Vagina (tissue), 2 donors: Measurements from ENCODE around the gene KNOP1.

Experiments used
- POLR2A ChIP-seq, 2 donors: fragments of 450-650 bp; IDR thresholded peaks; one replicate each; pipeline ENCODE4 v1.6.1; 2017; ENCODE audit warnings: antibody characterized with exemption in 2 of 2, mild to moderate bottlenecking in 2 of 2, moderate library complexity in 2 of 2
- POLR2AphosphoS5 ChIP-seq, 2 donors: sonication (generic); formaldehyde crosslinking; IDR thresholded peaks; one replicate each; pipeline ENCODE4 v1.9.0; 2017; ENCODE audit warnings: antibody characterized with exemption in 2 of 2, mild to moderate bottlenecking in 2 of 2, low read depth in 1 of 2; ENCODE audit not compliant: insufficient read depth in 1 of 2
- TF ChIP-seq, protein P1 (sequence below), 3 experiments: fragments of 450-650 bp in 2 of 3; fragments of 200-600 bp in 1 of 3; sonication (generic) in 1 of 3; IDR thresholded peaks; one replicate each; pipeline ENCODE4 v1.5.1; 2017 to 2019; ENCODE audit warnings: antibody characterized with exemption in 3 of 3, mild to moderate bottlenecking in 2 of 3, moderate library complexity in 2 of 3

DNA sequence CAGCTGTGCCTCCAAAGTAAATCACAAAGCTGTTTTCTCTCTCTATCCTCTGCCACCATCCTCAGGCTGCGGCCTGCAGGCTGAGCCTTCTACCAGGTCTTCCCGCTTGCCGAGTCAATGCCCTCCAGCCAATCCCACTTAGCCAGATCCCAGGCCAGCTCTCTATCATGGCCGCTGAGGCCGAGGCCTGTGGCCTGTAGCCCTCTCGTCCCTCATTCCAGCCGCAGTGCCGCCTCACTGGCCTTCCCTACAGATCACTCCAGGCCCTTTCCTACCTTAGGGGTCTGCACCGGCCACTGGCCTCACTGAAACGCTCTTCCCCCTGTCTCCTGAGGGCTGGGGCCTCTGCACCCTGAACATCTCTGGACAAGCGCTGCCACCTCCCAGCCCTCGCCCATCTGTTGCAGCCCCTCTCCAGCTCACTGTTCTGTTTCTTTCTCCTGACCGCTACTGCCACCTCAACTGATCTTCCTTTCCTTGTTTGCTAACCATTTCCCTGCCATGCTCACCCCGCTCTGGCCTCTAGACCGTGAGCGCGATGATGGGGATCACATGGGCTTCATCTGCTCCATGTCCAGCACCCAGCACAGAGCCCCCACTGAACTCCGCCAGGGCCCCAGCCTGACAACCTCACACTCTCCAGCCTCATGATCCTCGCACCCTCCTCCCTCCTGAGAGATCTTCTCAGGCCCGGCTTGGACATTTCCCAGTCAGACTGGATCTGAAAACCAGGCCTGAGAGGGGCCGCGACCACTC is 8.5 kb downstream of the KNOP1 start:
- TF ChIP-seq POLR2A (IDR thresholded peaks at IDR 0.05) (no peak), POLR2AphosphoS5 (IDR thresholded peaks at IDR 0.05; ENCODE audit: insufficient read depth in 1 of 2, low read depth in 1 of 2) (no peak)
- TF ChIP-seq, protein P1, sequence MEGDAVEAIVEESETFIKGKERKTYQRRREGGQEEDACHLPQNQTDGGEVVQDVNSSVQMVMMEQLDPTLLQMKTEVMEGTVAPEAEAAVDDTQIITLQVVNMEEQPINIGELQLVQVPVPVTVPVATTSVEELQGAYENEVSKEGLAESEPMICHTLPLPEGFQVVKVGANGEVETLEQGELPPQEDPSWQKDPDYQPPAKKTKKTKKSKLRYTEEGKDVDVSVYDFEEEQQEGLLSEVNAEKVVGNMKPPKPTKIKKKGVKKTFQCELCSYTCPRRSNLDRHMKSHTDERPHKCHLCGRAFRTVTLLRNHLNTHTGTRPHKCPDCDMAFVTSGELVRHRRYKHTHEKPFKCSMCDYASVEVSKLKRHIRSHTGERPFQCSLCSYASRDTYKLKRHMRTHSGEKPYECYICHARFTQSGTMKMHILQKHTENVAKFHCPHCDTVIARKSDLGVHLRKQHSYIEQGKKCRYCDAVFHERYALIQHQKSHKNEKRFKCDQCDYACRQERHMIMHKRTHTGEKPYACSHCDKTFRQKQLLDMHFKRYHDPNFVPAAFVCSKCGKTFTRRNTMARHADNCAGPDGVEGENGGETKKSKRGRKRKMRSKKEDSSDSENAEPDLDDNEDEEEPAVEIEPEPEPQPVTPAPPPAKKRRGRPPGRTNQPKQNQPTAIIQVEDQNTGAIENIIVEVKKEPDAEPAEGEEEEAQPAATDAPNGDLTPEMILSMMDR (IDR thresholded peaks at IDR 0.05), result no peak
